ENCODE data around the gene ASIC2. TPM values are rescaled to one million over a fixed set of nuclear protein-coding genes. Genes with fewer than 3 reads are reported as not detected.

Gene ASIC2
- total RNA-seq, 2 donors from 2014 or later, result not detected

- Mint-ChIP-seq H3K36me3 (no peaks in the 10 kb centered on the region), H3K27ac (no peak overlapping the region), H3K9me3 (no peaks in the 10 kb centered on the region)
- DNase-seq (ENCODE audit: low spot score in 2 of 2) (no peak), ATAC-seq (no peak)
Observed at GRCh38 chr17:33163533-33164168, 129.4 kb downstream of the ASIC2 start.

GRCh38 chr17:33154869-33155455 is 138.1 kb downstream of the ASIC2 start:
- ATAC-seq, result no peak
- no peak for DNase-seq (ENCODE audit: low spot score in 2 of 2)
- Mint-ChIP-seq H3K9me3 (no peaks in the 10 kb centered on the region), H3K27ac (no peak overlapping the region), H3K36me3 (no peaks in the 10 kb centered on the region)

GRCh38 chr17:33152783-33153182 is 140.3 kb downstream of the ASIC2 start:
- Mint-ChIP-seq H3K9me3 (no peaks in the 10 kb centered on the region), H3K36me3 (no peaks in the 10 kb centered on the region), H3K27ac (no peak overlapping the region)
- ATAC-seq (no peak), DNase-seq (ENCODE audit: low spot score in 2 of 2) (no peak)

GRCh38 chr17:33151565-33151964 is 141.5 kb downstream of the ASIC2 start:
- no peak overlapping the region for H3K27ac Mint-ChIP-seq
- ATAC-seq, result no peak
- no peaks in the 10 kb centered on the region for H3K36me3 Mint-ChIP-seq
- no peaks in the 10 kb centered on the region for H3K9me3 Mint-ChIP-seq
- no peak for DNase-seq (ENCODE audit: low spot score in 2 of 2)

- Mint-ChIP-seq H3K27ac (no peak overlapping the region), H3K9me3 (no peaks in the 10 kb centered on the region), H3K36me3 (no peaks in the 10 kb centered on the region)
- ATAC-seq (no peak), DNase-seq (ENCODE audit: low spot score in 2 of 2) (no peak)
Observed at GRCh38 chr17:33145941-33146340, 147.2 kb downstream of the ASIC2 start.

GRCh38 chr17:33144837-33145236 is 148.3 kb downstream of the ASIC2 start:
- ATAC-seq (no peak), DNase-seq (ENCODE audit: low spot score in 2 of 2) (no peak)
- H3K27ac Mint-ChIP-seq, result no peak overlapping the region
- no peaks in the 10 kb centered on the region for H3K9me3 Mint-ChIP-seq
- no peaks in the 10 kb centered on the region for H3K36me3 Mint-ChIP-seq

GRCh38 chr17:33142705-33143299 is 150.3 kb downstream of the ASIC2 start:
- Mint-ChIP-seq H3K27ac (no peak overlapping the region), H3K9me3 (no peaks in the 10 kb centered on the region), H3K36me3 (no peaks in the 10 kb centered on the region)
- DNase-seq (ENCODE audit: low spot score in 2 of 2) (peak in 1 of 2 donors; percentile 13), ATAC-seq (no peak)

- Mint-ChIP-seq H3K36me3 (no peaks in the 10 kb centered on the region), H3K9me3 (no peaks in the 10 kb centered on the region), H3K27ac (no peak overlapping the region)
- no peak for ATAC-seq
- DNase-seq (ENCODE audit: low spot score in 2 of 2), result no peak
Observed at GRCh38 chr17:33140413-33141099, 152.5 kb downstream of the ASIC2 start.

- Mint-ChIP-seq H3K27ac (no peak overlapping the region), H3K9me3 (no peaks in the 10 kb centered on the region), H3K36me3 (no peaks in the 10 kb centered on the region)
- no peak for ATAC-seq
- DNase-seq (ENCODE audit: low spot score in 2 of 2), result no peak
Observed at GRCh38 chr17:33138627-33139026, 154.5 kb downstream of the ASIC2 start.

- no peak for ATAC-seq
- H3K36me3 Mint-ChIP-seq, result no peaks in the 10 kb centered on the region
- no peaks in the 10 kb centered on the region for H3K9me3 Mint-ChIP-seq
- DNase-seq (ENCODE audit: low spot score in 2 of 2), result no peak
- H3K27ac Mint-ChIP-seq, result no peak overlapping the region
Observed at GRCh38 chr17:33137426-33137825, 155.7 kb downstream of the ASIC2 start.

- Mint-ChIP-seq H3K36me3 (no peaks in the 10 kb centered on the region), H3K27ac (no peak overlapping the region)
Observed at GRCh38 chr17:33135691-33136090, 157.4 kb downstream of the ASIC2 start.

GRCh38 chr17:33131620-33132019 is 161.5 kb downstream of the ASIC2 start:
- ATAC-seq, result no peak
- Mint-ChIP-seq H3K27ac (no peak overlapping the region), H3K36me3 (no peaks in the 10 kb centered on the region), H3K9me3 (no peaks in the 10 kb centered on the region)
- no peak for DNase-seq (ENCODE audit: low spot score in 2 of 2)

More at GRCh38 chr17:33135691-33136090, 157.4 kb downstream of the ASIC2 start:
- H3K9me3 Mint-ChIP-seq, result no peaks in the 10 kb centered on the region
- no peak for ATAC-seq
- DNase-seq (ENCODE audit: low spot score in 2 of 2), result no peak

- ATAC-seq, result no peak
- H3K9me3 Mint-ChIP-seq, result no peaks in the 10 kb centered on the region
- no peak overlapping the region for H3K27ac Mint-ChIP-seq
- DNase-seq (ENCODE audit: low spot score in 2 of 2), result no peak
- H3K36me3 Mint-ChIP-seq, result no peaks in the 10 kb centered on the region
Observed at GRCh38 chr17:33127706-33128105, 165.4 kb downstream of the ASIC2 start.

GRCh38 chr17:33126086-33126485 is 167.0 kb downstream of the ASIC2 start:
- DNase-seq (ENCODE audit: low spot score in 2 of 2) (no peak), ATAC-seq (no peak)
- no peaks in the 10 kb centered on the region for H3K9me3 Mint-ChIP-seq
- H3K27ac Mint-ChIP-seq, result no peak overlapping the region
- H3K36me3 Mint-ChIP-seq, result no peaks in the 10 kb centered on the region

GRCh38 chr17:33125552-33125950 is 167.5 kb downstream of the ASIC2 start:
- Mint-ChIP-seq H3K9me3 (no peaks in the 10 kb centered on the region), H3K36me3 (no peaks in the 10 kb centered on the region), H3K27ac (no peak overlapping the region)
- ATAC-seq (no peak), DNase-seq (ENCODE audit: low spot score in 2 of 2) (no peak)

- no peaks in the 10 kb centered on the region for H3K9me3 Mint-ChIP-seq
- no peak for ATAC-seq
- no peaks in the 10 kb centered on the region for H3K36me3 Mint-ChIP-seq
- no peak for DNase-seq (ENCODE audit: low spot score in 2 of 2)
- no peak overlapping the region for H3K27ac Mint-ChIP-seq
Observed at GRCh38 chr17:33124871-33125551, 168.1 kb downstream of the ASIC2 start.

- H3K9me3 Mint-ChIP-seq, result no peaks in the 10 kb centered on the region
- H3K36me3 Mint-ChIP-seq, result no peaks in the 10 kb centered on the region
- no peak overlapping the region for H3K27ac Mint-ChIP-seq
- DNase-seq (ENCODE audit: low spot score in 2 of 2) (no peak), ATAC-seq (no peak)
Observed at GRCh38 chr17:33124185-33124584, 168.9 kb downstream of the ASIC2 start.

Measured in activated naive CD4-positive, alpha-beta T cell treated with anti-CD3 and anti-CD28 coated beads, Interleukin-2, amount 50 U/mL, for 72 hours (primary cell).